HepG2 (cell line): Measurements from ENCODE around the gene HSPB6. TPM values are rescaled to one million over a fixed set of nuclear protein-coding genes. Genes with fewer than 3 reads are reported as not detected.

ENCODE experiments used
- ATAC-seq: fragments of 200-7000 bp; cut with Tn5 transposase; 3 replicates; pipeline ENCODE4 v1.9.1; 2020; ENCODE audit warnings: mild to moderate bottlenecking, moderate library complexity
- BruUV-seq: library from RNA; stranded (reverse); fragments of 400-500 nt; replicated peaks from 2 replicates; lab custom pipeline; 2021; lab: Mats Ljungman, UMichigan
- CTCF ChIA-PET: fragments of 300-600 bp; formaldehyde crosslinking; extraction: SDS; loops from one replicate; lab custom pipeline; 2021; ENCODE audit warnings: low total read pairs, inconsistent platforms, low intra/inter-chr PET ratio; lab: Yijun Ruan, JAX
- POLR2A ChIA-PET: fragments of 350-600 bp; sonication (Branson Sonifier 250); formaldehyde crosslinking; loops from one replicate; lab custom pipeline; 2020; ENCODE audit warnings: antibody characterized with exemption, inconsistent platforms; lab: Yijun Ruan, JAX
- DNase-seq: peaks from one replicate; pipeline ENCODE4 v3.0.0-alpha.2; 2015; ENCODE audit warnings: low spot score
- FAIRE-seq: peaks from 3 replicates; lab custom pipeline; 2011; peaks lifted over from hg19 to GRCh38; lab: Jason Lieb, UNC
- H2AFZ ChIP-seq: one replicate; pipeline ENCODE4 v1.6.1; 2011; ENCODE audit warnings: low read length, inconsistent platforms
- H3K27ac ChIP-seq: fragments of 300-600 bp; 3 replicates; pipeline ENCODE4 v1.8.0; 2011; ENCODE audit warnings: mixed run types, mild to moderate bottlenecking, mixed read lengths, low read length, inconsistent platforms; ENCODE audit not compliant: insufficient read depth; ENCODE audit errors: extremely low read length
- H3K27me3 ChIP-seq, 2 experiments: fragments of 200-600 bp in 1 of 2; 2 replicates in 1 of 2; 3 replicates in 1 of 2; pipeline versions ENCODE4 v1.6.0 to v1.8.0; 2011; ENCODE audit warnings: low read length in 2 of 2, mild to moderate bottlenecking in 2 of 2, moderate library complexity in 2 of 2, inconsistent platforms in 1 of 2; ENCODE audit not compliant: insufficient read depth in 2 of 2, control insufficient read depth in 1 of 2
- H3K36me3 ChIP-seq, 2 experiments: fragments of 200-600 bp in 1 of 2; replicated peaks in 1 of 2; 2 replicates in 1 of 2; 3 replicates in 1 of 2; pipeline versions ENCODE4 v1.5.1 to v1.8.0; 2011; ENCODE audit warnings: low read length in 2 of 2, inconsistent platforms in 1 of 2; ENCODE audit not compliant: insufficient read depth in 2 of 2, control insufficient read depth in 1 of 2
- H3K4me1 ChIP-seq: 2 replicates; pipeline ENCODE4 v1.5.1; 2012; ENCODE audit warnings: low read length, inconsistent platforms; ENCODE audit not compliant: insufficient read depth
- H3K4me2 ChIP-seq: 2 replicates; pipeline ENCODE4 v1.6.0; 2011; ENCODE audit warnings: low read depth, low read length, inconsistent platforms
- H3K4me3 ChIP-seq, 3 experiments: fragments of 200-600 bp in 1 of 3; sonication (generic), shearing (Covaris generic) in 1 of 3; replicated peaks in 1 of 3; 2 replicates each; pipeline ENCODE4 v1.5.1; 2011 to 2016; ENCODE audit warnings: low read length in 3 of 3, inconsistent platforms in 2 of 3, low read depth in 2 of 3, mild to moderate bottlenecking in 2 of 3, control low read depth in 1 of 3, mixed read lengths in 1 of 3; ENCODE audit not compliant: insufficient read depth in 1 of 3
- H3K79me2 ChIP-seq: one replicate; pipeline ENCODE4 v1.6.1; 2011; ENCODE audit warnings: low read length, inconsistent platforms; ENCODE audit not compliant: insufficient read depth
- H3K9ac ChIP-seq: 2 replicates; pipeline ENCODE4 v1.6.0; 2011; ENCODE audit warnings: mild to moderate bottlenecking, low read depth, low read length, inconsistent platforms; ENCODE audit not compliant: insufficient read depth
- H3K9me3 ChIP-seq: 2 replicates; pipeline ENCODE4 v1.5.1; 2012; ENCODE audit warnings: mild to moderate bottlenecking, low read length
- H4K20me1 ChIP-seq: 2 replicates; pipeline ENCODE4 v1.6.0; 2011; ENCODE audit warnings: inconsistent platforms, mild to moderate bottlenecking, low read length, moderate library complexity; ENCODE audit not compliant: insufficient read depth
- ARNT ChIP-seq: fragments of 450-650 bp; IDR thresholded peaks from 2 replicates; pipeline ENCODE4 v1.6.1; 2017
- PTBP1 ChIP-seq: fragments of 200-400 bp; formaldehyde crosslinking; IDR thresholded peaks from 2 replicates; pipeline ENCODE4 v1.6.1; 2018; ENCODE audit warnings: low read length, low read depth; ENCODE audit not compliant: poor library complexity, severe bottlenecking
- ZNF296 ChIP-seq: sonication (generic); formaldehyde crosslinking; conservative IDR thresholded peaks from 2 replicates; pipeline ENCODE4 v1.5.0; 2020; ENCODE audit warnings: mild to moderate bottlenecking, missing genetic modification reagents
- WGBS: methylation state at CpG from one replicate; pipeline ENCODE4 v1.1.6; 2017; ENCODE audit warnings: low lambda C conversion rate; 5-methylcytosine and 5-hydroxymethylcytosine counted together
- in situ Hi-C: cut with HindIII; loops from 2 replicates; pipeline ENCODE4 v1.10.0; 2017; ENCODE audit warnings: low pct_unique_long_range_greater_than_20kb; ENCODE audit not compliant: extremely low pct_ligation_motif_present
- intact Hi-C: fragments of 100-400 bp; cut with micrococcal nuclease; formaldehyde crosslinking; loops from one replicate; pipeline ENCODE4 v1.10.0; 2022; ENCODE audit not compliant: unreplicated experiment
- polyA plus RNA-seq, 8 experiments: library from polyadenylated mRNA; depleted of rRNA in 3 of 8; stranded (reverse) in 7 of 8; unstranded in 1 of 8; fragments of >200 nt; fragmentation: Illumina TruSeq in 4 of 8; extraction: Trizol in 4 of 8; gene quantifications; 2 replicates each; pipeline versions ENCODE4 v1.2.1 to v1.2.3, GENCODE V29; 2011 to 2016; ENCODE audit warnings: low read depth in 4 of 8, missing spikeins in 1 of 8, mixed read lengths in 1 of 8; ENCODE audit not compliant: insufficient read depth in 1 of 8
- total RNA-seq, 5 experiments: library from RNA; depleted of rRNA; stranded (reverse); fragments of >200 nt; fragmentation: Illumina TruSeq; extraction: Trizol; gene quantifications; 2 replicates each; pipeline ENCODE4 v1.2.3, GENCODE V29; 2016; ENCODE audit warnings: low read depth in 1 of 5
- TF ChIP-seq, protein P1 (sequence below): sonication (generic); formaldehyde crosslinking; IDR thresholded peaks from 2 replicates; pipeline ENCODE4 v1.8.0; 2022; ENCODE audit warnings: missing genetic modification reagents, mild to moderate bottlenecking, moderate library complexity, borderline replicate concordance
- TF ChIP-seq, protein P2 (sequence below), 2 experiments: sonication (generic) in 1 of 2; formaldehyde crosslinking in 1 of 2; IDR thresholded peaks; 2 replicates each; pipeline versions ENCODE4 v1.4.0 to v1.6.1; 2018 to 2020; ENCODE audit warnings: missing genetic modification reagents in 2 of 2, borderline replicate concordance in 1 of 2, low read depth in 1 of 2, mild to moderate bottlenecking in 1 of 2, missing biosample characterization in 1 of 2
- TF ChIP-seq, protein P3 (sequence below): sonication (generic); formaldehyde crosslinking; IDR thresholded peaks from 2 replicates; pipeline ENCODE4 v1.5.0; 2020; ENCODE audit warnings: missing genetic modification reagents
- TF ChIP-seq, protein P4 (sequence below): sonication (generic); formaldehyde crosslinking; IDR thresholded peaks from 2 replicates; pipeline ENCODE4 v1.4.0; 2020; ENCODE audit warnings: mild to moderate bottlenecking, missing genetic modification reagents
- TF ChIP-seq, protein P5 (sequence below): sonication (generic); formaldehyde crosslinking; IDR thresholded peaks from 2 replicates; pipeline ENCODE4 v1.4.0; 2020; ENCODE audit warnings: low read depth, mild to moderate bottlenecking, missing genetic modification reagents
- TF ChIP-seq, protein P6 (sequence below): IDR thresholded peaks from 2 replicates; pipeline ENCODE4 v1.6.1; 2016; ENCODE audit warnings: low read depth, missing genetic modification reagents, missing compliant biosample characterization
- TF ChIP-seq, protein P7 (sequence below): IDR thresholded peaks from 2 replicates; pipeline ENCODE4 v1.6.1; 2016

The HSPB6 gene
- total and polyA plus RNA-seq, 2 of the 13 experiments (the other 11 are each of a cell fraction or from before 2014, with no cell fraction given), result 0.18 TPM; not detected in 1

DNA sequence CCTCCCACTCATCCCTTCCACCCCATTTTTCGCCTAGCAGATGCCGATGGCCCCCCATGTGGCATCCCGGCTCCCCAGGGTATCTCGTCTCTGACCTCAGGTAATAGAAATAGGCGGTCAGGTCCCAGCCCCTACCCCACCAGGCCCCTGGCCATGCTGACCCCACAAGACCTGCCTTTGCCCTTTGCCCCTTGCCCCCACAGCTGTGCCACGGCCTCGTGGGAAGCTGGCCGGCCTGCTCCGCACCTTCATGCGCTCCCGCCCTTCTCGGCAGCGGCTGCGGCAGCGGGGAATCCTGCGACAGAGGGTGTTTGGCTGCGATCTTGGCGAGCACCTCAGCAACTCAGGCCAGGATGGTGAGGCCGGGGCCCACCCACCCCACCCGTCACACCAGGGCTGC, 23.9 kb upstream of the HSPB6 start:
- H3K4me2 ChIP-seq, result no peak overlapping the region
- no peaks in the 10 kb centered on the region for H3K79me2 ChIP-seq
- 98% methylated on average over 11 of the region's 20 CpGs for WGBS
- BruUV-seq, result no TSS peak
- ChIA-PET POLR2A (no interaction called here), CTCF (no interaction called here)
- FAIRE-seq (no peak), ATAC-seq (no peak), DNase-seq (no peak)
- H3K36me3 ChIP-seq, result peaks cover 0 to 2% of the 10 kb centered on the region in 2 experiments; a peak in 2 of 5 replicates
- no peak overlapping the region for H3K4me3 ChIP-seq
- H3K27me3 ChIP-seq, result no peaks in the 10 kb centered on the region
- no peaks in the 10 kb centered on the region for H4K20me1 ChIP-seq
- in situ Hi-C loops, result no loop called here
- intact Hi-C loops, result no loop called here
- H3K9me3 ChIP-seq, result no peaks in the 10 kb centered on the region
- H2AFZ ChIP-seq, result no peak overlapping the region
- no peak overlapping the region for H3K9ac ChIP-seq
- no peak overlapping the region for H3K27ac ChIP-seq
- H3K4me1 ChIP-seq, result peaks cover 41% of the 10 kb centered on the region
- TF ChIP-seq, protein P1, sequence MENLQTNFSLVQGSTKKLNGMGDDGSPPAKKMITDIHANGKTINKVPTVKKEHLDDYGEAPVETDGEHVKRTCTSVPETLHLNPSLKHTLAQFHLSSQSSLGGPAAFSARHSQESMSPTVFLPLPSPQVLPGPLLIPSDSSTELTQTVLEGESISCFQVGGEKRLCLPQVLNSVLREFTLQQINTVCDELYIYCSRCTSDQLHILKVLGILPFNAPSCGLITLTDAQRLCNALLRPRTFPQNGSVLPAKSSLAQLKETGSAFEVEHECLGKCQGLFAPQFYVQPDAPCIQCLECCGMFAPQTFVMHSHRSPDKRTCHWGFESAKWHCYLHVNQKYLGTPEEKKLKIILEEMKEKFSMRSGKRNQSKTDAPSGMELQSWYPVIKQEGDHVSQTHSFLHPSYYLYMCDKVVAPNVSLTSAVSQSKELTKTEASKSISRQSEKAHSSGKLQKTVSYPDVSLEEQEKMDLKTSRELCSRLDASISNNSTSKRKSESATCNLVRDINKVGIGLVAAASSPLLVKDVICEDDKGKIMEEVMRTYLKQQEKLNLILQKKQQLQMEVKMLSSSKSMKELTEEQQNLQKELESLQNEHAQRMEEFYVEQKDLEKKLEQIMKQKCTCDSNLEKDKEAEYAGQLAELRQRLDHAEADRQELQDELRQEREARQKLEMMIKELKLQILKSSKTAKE, result no peak
- TF ChIP-seq PTBP1 (no peak), ARNT (no peak), ZNF296 (CRISPR knock-in tag) (no peak)
- TF ChIP-seq, protein P2, sequence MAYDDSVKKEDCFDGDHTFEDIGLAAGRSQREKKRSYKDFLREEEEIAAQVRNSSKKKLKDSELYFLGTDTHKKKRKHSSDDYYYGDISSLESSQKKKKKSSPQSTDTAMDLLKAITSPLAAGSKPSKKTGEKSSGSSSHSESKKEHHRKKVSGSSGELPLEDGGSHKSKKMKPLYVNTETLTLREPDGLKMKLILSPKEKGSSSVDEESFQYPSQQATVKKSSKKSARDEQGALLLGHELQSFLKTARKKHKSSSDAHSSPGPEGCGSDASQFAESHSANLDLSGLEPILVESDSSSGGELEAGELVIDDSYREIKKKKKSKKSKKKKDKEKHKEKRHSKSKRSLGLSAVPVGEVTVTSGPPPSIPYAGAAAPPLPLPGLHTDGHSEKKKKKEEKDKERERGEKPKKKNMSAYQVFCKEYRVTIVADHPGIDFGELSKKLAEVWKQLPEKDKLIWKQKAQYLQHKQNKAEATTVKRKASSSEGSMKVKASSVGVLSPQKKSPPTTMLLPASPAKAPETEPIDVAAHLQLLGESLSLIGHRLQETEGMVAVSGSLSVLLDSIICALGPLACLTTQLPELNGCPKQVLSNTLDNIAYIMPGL (CRISPR knock-in tag; IDR thresholded peaks at IDR 0.05; ENCODE audit: borderline replicate concordance in 1 of 2, low read depth in 1 of 2), result no peak
- TF ChIP-seq, protein P3, sequence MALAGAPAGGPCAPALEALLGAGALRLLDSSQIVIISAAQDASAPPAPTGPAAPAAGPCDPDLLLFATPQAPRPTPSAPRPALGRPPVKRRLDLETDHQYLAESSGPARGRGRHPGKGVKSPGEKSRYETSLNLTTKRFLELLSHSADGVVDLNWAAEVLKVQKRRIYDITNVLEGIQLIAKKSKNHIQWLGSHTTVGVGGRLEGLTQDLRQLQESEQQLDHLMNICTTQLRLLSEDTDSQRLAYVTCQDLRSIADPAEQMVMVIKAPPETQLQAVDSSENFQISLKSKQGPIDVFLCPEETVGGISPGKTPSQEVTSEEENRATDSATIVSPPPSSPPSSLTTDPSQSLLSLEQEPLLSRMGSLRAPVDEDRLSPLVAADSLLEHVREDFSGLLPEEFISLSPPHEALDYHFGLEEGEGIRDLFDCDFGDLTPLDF (CRISPR knock-in tag), result no peak
- TF ChIP-seq, protein P4, sequence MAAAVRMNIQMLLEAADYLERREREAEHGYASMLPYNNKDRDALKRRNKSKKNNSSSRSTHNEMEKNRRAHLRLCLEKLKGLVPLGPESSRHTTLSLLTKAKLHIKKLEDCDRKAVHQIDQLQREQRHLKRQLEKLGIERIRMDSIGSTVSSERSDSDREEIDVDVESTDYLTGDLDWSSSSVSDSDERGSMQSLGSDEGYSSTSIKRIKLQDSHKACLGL (CRISPR knock-in tag), result no peak
- TF ChIP-seq, protein P5, sequence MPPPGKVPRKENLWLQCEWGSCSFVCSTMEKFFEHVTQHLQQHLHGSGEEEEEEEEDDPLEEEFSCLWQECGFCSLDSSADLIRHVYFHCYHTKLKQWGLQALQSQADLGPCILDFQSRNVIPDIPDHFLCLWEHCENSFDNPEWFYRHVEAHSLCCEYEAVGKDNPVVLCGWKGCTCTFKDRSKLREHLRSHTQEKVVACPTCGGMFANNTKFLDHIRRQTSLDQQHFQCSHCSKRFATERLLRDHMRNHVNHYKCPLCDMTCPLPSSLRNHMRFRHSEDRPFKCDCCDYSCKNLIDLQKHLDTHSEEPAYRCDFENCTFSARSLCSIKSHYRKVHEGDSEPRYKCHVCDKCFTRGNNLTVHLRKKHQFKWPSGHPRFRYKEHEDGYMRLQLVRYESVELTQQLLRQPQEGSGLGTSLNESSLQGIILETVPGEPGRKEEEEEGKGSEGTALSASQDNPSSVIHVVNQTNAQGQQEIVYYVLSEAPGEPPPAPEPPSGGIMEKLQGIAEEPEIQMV (CRISPR knock-in tag), result no peak
- TF ChIP-seq, protein P6, sequence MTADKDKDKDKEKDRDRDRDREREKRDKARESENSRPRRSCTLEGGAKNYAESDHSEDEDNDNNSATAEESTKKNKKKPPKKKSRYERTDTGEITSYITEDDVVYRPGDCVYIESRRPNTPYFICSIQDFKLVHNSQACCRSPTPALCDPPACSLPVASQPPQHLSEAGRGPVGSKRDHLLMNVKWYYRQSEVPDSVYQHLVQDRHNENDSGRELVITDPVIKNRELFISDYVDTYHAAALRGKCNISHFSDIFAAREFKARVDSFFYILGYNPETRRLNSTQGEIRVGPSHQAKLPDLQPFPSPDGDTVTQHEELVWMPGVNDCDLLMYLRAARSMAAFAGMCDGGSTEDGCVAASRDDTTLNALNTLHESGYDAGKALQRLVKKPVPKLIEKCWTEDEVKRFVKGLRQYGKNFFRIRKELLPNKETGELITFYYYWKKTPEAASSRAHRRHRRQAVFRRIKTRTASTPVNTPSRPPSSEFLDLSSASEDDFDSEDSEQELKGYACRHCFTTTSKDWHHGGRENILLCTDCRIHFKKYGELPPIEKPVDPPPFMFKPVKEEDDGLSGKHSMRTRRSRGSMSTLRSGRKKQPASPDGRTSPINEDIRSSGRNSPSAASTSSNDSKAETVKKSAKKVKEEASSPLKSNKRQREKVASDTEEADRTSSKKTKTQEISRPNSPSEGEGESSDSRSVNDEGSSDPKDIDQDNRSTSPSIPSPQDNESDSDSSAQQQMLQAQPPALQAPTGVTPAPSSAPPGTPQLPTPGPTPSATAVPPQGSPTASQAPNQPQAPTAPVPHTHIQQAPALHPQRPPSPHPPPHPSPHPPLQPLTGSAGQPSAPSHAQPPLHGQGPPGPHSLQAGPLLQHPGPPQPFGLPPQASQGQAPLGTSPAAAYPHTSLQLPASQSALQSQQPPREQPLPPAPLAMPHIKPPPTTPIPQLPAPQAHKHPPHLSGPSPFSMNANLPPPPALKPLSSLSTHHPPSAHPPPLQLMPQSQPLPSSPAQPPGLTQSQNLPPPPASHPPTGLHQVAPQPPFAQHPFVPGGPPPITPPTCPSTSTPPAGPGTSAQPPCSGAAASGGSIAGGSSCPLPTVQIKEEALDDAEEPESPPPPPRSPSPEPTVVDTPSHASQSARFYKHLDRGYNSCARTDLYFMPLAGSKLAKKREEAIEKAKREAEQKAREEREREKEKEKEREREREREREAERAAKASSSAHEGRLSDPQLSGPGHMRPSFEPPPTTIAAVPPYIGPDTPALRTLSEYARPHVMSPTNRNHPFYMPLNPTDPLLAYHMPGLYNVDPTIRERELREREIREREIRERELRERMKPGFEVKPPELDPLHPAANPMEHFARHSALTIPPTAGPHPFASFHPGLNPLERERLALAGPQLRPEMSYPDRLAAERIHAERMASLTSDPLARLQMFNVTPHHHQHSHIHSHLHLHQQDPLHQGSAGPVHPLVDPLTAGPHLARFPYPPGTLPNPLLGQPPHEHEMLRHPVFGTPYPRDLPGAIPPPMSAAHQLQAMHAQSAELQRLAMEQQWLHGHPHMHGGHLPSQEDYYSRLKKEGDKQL, result no peak
- TF ChIP-seq, protein P7, sequence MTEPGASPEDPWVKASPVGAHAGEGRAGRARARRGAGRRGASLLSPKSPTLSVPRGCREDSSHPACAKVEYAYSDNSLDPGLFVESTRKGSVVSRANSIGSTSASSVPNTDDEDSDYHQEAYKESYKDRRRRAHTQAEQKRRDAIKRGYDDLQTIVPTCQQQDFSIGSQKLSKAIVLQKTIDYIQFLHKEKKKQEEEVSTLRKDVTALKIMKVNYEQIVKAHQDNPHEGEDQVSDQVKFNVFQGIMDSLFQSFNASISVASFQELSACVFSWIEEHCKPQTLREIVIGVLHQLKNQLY, result no peak
